ENCODE data around the gene SIL1. TPM values are rescaled to one million over a fixed set of nuclear protein-coding genes. Genes with fewer than 3 reads are reported as not detected.
"Not testable (repeated sequence)": the region's sequence is repeated elsewhere in the genome, so short reads cannot be mapped to it uniquely, and the experiment has no call there.

The SIL1 gene
- total RNA-seq, 1 experiment from 2014 or later, result 61.5 TPM

GRCh38 chr5:139037732-139038131, 160.4 kb downstream of the SIL1 start:
- DNase-seq (ENCODE audit: low read depth), result no peak

GRCh38 chr5:139036332-139036731, 161.8 kb downstream of the SIL1 start:
- DNase-seq (ENCODE audit: low read depth), result not testable (repeated sequence)

GRCh38 chr5:139027150-139027549, 171.0 kb downstream of the SIL1 start:
- no peak for DNase-seq (ENCODE audit: low read depth)

GRCh38 chr5:139025651-139026050, 172.5 kb downstream of the SIL1 start:
- no peak for DNase-seq (ENCODE audit: low read depth)

DNA sequence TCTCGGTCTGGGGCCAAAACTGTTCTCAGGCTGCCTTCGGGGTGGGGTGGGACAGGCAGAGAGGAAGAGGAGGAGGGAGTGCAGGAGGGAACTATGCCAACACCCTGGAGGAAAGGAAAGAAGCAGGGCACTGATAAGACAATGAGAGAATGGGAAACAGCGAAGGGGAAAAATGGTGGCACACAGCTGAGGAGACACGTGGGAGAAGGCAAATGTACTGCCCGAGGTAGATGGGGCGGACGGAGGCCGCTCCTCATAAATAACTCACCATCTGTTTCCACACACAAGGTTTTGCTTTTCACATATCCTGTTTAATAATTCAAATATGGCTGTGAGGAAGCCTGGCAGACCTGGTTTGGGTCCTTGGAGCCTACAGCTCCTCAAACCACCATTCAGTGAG, 174.9 kb downstream of the SIL1 start:
- no peak for DNase-seq (ENCODE audit: low read depth)

DNA sequence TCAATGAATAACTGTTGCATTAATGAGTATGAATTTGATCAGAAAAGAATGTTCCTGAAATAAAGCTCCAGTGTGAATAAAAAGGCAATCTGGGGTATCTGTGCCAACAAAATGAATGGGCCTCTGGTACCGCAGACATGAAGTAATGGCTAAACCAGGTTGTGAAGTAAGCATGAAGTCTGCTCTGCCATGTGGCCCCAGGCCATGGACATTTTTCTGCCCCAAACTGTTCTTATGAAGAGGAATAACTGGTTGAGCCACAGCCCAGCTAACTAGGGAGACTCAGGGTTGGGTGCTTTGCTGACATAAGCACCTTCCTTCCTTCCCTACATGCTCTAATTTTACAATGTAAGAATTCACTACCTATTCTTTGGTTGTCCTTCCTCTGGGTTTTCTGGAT, 175.6 kb downstream of the SIL1 start:
- no peak for DNase-seq (ENCODE audit: low read depth)

- DNase-seq (ENCODE audit: low read depth), result no peak
These were observed 176.8 kb downstream of the SIL1 start for GRCh38 chr5:139021346-139021745.

DNA sequence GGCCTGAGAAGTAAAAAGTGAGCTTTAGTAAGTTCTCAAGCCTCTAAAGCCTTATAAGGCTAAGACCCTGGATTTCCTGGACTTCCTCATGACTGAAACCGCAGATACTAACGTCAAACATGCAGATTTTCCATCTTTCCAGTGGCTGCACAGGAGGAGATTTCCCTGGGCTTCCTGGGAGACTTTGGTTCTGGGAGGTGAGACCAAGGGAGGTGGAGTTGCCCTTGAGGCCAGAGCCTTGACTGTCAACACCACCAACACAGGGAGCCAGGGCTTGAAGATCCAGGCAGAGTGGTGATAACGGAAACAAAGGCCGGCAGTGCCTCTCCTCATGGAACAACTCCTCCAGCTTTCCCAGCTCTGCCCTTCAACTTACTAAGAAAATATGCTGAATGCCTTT, 178.3 kb downstream of the SIL1 start:
- DNase-seq (ENCODE audit: low read depth), result no peak

GRCh38 chr5:139019211-139019610, 179.0 kb downstream of the SIL1 start:
- no peak for DNase-seq (ENCODE audit: low read depth)

- DNase-seq (ENCODE audit: low read depth), result no peak
These were observed 180.5 kb downstream of the SIL1 start for GRCh38 chr5:139017624-139018023.

- DNase-seq (ENCODE audit: low read depth), result no peak
These were observed 182.0 kb downstream of the SIL1 start for GRCh38 chr5:139016186-139016585.

DNA sequence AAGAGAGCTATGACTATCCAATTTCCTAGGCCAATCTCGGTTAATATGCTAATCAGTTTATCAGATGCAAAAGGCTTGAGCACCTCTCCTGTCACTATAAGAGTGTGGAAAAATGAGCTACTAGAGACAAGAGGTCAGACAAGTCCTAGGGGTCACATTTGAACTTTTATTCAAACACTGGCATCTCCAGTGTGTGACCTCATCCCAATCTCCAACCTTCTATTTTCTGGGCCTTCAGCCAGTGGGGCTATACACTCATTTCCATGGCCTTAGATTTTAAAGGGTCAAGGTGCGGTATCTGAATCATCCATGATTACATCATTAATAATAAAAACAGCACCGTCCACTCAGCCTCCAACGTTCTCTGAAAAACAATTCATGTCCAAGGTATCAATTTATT, 183.4 kb downstream of the SIL1 start:
- DNase-seq (ENCODE audit: low read depth), result peak; percentile 94

DNA sequence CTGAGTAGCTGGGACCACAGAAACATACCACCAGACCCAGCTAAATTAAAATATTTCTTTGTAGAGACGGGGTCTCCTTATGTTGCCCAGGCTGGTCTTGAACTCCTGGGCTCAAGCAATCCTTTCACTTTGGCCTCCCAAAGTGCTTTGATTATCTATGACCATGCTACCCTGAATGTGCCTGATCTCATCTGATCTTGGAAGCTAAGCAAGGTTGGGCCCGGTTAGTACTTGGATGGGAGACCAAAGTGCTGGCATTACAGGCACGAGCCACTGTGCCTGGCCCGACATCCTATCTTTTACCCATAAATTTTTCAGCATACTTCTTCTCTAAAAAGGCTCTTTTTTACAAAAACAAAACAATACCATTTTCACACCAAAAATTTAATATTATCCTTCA, 186.0 kb downstream of the SIL1 start:
- DNase-seq (ENCODE audit: low read depth), result no peak

DNA sequence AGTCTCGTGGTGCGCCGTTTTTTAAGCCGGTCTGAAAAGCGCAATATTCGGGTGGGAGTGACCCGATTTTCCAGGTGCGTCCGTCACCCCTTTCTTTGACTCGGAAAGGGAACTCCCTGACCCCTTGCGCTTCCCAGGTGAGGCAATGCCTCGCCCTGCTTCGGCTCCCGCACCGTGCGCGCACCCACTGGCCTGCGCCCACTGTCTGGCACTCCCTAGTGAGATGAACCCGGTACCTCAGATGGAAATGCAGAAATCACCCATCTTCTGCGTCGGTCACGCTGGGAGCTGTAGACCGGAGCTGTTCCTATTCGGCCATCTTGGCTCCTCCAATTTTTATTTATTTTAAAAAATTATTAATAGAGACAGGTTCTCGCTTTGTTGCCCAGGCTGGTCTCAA, 187.0 kb downstream of the SIL1 start:
- DNase-seq (ENCODE audit: low read depth), result not testable (repeated sequence)

DNA sequence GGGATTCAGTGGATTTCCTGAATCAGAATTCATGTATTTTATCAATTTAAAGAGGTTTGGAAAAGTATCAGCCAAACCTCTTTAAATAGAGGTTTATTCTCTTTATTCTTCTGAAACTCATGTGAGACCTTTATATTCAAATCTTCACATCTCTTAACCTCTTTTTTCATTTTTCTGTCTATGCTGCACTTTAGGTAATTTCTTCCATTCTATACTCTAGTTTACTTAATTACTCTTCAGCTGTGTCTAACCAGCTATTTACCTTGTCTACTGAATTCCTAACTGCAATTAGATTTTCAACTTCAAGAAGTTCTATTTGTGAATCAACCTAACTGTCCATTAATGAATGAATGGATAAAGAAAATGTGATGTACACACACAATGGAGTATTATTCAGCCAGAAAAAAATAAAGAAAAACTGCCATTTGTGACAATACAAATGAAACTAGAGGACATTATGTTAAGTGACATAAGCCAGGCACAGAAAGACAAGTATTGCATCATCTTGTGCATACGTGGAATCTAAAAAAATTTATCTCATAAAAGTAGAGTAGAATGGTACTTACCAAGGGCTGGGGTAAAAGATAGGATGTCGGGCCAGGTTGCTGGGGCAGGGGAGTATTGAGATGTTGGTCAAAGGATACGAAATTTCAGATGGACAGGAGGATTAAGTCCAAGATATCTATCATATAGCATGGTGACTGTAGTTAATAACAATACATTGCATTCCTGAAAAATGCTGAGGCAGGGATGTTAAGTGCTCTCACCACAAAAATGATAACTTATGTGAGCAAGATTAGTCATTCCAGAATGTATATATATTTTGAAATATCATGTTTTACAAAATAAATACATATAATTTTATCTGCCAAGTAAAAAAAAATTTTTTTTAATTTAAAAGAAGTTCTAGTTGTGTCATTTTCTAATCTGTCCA, 193.5 kb downstream of the SIL1 start:
- DNase-seq (ENCODE audit: low read depth), result no peak

DNA sequence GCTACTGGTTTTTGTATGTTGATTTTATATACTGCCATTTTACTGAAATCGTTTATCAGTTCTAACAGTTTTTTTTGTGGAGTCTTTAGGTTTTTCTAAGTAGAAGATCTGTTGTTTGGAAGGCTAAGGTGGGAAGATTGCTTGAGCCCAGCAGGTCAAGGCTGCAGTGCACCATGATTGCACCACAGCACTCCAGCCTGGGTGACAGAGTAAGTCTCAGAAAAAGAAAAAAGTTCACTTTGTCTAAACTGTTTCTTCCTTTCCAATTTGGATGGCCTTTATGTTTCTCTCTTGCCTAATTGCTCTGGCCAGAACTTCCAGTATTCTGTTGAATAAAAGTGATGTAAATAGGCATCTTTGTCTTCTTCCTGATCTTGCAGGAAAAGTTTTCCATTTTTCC, 198.5 kb downstream of the SIL1 start:
- DNase-seq (ENCODE audit: low read depth), result no peak

DNA sequence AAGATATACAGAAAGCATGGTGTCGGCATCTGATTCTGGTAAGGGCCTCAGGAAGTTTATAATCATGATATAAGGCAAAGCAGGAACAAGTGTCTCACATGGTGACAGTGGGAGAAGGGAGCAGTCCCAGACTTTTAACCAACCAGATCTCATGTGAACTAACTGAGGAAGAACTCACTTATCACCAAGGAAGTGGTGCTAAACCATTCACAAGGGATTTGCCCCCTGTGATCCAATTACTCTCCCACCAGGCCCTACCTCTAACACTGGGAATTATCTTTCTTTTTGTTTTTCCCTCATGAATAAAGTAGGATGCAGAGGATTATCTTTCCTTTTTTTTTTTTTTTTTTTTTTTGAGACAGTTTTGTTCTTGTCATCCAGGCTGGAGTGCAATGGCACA, 199.6 kb downstream of the SIL1 start:
- DNase-seq (ENCODE audit: low read depth), result no peak

DNA sequence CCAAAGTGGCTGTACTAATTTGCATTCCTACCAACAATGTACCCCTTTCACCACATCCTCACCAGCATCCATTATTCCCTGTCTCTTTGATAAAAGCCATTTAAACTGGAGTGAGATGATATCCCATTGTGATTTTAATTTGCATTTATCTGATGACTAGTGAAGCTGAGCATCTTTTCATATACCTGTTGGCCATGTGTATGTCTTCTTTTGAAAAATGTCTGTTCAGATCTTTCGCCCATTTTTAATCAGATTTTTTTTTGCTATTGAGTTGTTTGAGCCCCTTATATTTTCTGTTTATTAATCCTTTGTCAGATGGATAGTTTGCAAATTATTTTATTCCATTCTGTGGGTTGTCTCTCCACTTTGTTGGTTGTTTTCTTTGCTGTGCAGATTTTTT, 202.0 kb downstream of the SIL1 start:
- DNase-seq (ENCODE audit: low read depth), result no peak

DNA sequence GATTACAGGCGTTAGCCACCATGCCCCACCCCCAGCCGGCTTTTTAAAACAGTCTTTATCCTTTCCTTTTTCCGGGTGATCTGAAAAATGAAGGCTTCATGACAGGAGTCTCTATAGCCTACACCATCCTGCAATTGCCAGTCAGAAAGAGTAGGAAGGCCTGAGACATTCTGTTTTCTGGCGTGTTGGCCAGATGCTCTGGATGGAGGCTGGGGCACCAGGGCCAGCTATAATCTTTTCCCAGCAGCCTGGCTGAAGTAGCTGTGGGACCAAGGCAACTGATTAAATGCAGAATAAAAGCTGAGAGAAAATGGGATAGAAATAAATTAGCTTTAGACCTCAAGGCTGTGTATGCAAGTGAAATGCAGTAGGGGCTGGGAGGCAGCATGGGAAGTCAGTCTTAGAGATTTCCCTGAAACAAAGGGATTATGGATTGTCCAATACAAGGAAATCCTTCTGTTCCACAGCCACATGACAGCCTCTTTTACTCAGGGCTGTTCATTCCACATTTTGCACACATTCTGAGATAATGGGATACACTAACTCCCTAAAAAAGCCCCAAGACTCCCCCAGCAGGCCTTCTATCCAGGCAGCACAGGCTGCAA, 207.1 kb downstream of the SIL1 start:
- no peak for DNase-seq (ENCODE audit: low read depth)

DNA sequence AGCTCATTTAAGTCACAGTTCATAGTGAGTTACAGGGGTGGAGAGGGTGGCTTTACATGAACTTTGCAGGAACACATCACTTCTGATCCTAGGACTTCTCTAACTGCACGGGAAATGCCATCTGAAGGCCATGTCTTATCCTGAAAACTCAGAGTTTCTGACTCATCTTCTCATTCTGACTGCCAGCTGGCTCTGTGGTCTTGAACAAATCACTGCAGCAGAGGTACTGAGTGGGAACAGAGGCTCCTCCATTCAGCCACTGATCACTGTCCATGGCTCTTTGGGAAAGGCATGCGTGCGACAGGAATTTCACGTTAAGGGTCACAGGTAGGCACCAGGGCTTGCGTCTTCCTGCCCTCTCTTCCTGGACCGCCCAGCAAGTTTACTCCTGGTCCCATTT, 208.4 kb downstream of the SIL1 start:
- peak; percentile 55 for DNase-seq (ENCODE audit: low read depth)

- no peak for DNase-seq (ENCODE audit: low read depth)
These were observed 211.9 kb downstream of the SIL1 start for GRCh38 chr5:138986186-138986800.

- no peak for DNase-seq (ENCODE audit: low read depth)
These were observed 212.5 kb downstream of the SIL1 start for GRCh38 chr5:138985683-138986082.

GRCh38 chr5:138985256-138985655, 212.9 kb downstream of the SIL1 start:
- DNase-seq (ENCODE audit: low read depth), result peak; percentile 82

Measured in M059J (cell line).